ENCODE measurements around the gene MICOS13. TPM values are rescaled to one million over a fixed set of nuclear protein-coding genes. Genes with fewer than 3 reads are reported as not detected.
"Not testable (repeated sequence)": the region's sequence is repeated elsewhere in the genome, so short reads cannot be mapped to it uniquely, and the experiment has no call there.

The MICOS13 gene, protein sequence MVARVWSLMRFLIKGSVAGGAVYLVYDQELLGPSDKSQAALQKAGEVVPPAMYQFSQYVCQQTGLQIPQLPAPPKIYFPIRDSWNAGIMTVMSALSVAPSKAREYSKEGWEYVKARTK
- 18.8 TPM for total RNA-seq (ENCODE audit: insufficient read depth, low replicate concordance)

DNA sequence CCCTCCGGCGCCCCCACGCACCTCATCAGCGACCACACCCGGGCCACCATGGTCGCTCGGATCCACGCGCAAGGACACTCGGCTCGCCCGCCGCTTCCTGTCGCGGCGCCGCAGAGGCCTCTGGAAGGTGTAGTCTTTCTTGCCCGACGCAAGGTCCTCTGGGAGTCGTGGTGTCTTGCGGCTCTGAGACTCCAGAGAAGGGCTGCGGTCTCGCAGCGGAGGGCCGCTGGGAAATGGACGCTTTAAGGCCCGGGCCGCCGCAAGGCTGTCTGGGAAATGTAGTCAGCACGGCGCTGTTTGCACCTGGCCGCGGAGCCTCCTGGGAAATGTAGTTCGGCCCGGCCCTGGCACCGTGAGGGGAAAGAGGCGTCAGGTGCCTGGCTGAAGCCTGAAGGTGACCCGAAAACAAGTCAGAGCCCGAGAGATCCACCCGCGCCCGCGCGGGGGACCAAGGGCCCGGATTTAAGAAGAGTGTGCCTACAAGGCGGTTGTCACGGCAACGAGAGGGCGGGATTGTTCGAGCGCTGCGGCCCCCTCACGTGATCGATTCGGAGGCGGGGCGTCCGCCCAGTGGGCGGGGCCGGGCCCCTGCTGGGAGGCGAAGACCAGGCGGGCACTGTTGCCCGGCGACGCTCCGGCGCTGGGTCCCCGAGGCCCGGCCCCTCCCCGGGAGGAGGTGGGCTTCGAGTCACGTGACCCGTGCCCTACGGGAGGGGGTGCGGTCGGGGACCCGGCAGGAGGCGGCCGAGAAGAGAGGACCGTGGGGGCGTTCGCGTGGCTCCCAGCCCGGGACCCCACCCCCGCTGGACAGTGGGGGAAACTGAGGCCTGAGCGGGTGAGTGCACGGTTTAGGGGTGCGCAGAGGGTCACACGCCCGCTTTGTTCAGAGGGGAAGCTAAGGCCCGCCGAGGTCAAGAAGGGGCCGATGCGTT lies at the start of gene MICOS13, which contains the start of gene HSD11B1L:
MICOS13 (minus strand) TSS at position 80 of the 932 bp plus-strand sequence; CDS start at position 50, 30 bp downstream.
HSD11B1L (plus strand) TSS at position 591 of the 932 bp plus-strand sequence. CDS start 3,806 bp downstream, outside the sequence.
- peak; percentile 100 for DNase-seq (ENCODE audit: low spot score)

DNA sequence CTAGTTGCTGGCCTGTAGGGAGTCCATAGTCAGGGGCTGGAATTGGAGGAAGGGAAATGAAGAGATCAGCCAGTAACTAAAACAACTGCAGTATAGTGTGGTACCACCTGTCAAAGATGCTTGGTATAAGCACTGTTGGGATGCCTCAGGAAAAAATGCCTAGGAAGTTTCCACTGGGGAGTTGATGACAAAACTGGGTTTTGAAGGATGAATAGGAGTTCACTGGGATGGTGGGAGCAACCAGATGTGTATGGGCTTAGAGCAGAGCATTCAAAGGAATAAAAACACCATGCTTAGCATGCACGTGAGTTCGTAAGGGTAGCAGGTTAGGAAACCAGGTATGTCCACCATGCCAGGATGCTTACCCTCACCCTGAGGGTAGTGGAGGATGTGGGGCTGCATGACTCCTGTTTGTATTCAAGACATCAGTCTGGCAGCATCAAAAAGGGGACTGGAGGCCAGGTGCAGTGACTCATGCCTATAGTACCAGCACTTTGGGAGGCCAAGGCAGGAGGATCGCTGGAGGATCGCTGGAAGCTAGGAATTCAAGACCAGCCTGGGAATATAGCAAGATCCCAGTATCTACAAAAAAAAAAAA lies 47.2 kb upstream of the MICOS13 start:
- DNase-seq (ENCODE audit: low spot score): no peak

DNA sequence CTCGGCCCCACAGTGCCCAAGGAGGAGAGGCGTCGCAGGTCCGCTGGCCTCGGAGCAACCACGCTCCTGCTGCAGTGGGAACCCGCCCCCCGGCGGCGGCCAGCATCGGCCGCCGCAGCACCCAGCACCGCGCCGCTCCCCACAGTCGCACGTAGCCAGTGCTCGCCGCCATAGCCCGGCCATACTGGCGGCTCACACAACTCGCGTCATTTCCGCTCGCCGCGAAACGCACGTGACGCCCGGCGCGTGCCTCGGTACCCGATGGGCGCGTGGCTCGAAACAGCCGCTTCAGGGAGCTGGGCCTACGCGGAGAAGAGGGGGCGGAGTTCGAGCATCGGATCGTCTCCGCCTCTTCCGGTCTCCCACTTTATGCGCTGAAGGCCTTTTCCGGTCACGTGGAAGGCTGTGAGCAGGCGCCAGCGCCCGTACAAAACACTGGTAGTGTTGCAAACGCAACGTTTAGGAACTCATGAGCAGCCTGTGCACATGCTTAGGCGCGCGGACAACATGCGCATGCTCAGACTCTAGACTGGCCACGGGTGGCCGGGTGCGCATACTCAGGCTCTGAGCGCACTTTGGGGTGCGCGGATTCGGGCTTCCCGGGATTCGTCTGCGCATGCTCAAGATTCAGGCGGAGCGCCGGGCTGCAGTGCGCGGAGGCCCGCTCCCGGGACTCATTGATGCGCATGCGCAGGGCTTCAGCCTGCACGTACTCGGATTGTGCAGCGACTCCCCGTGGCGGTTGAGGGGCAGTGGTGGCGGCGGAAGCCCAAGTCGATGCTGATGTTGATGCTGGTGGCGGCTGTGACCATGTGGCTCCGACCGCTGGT lies 39.9 kb upstream of the MICOS13 start, which contains the start of the genes CATSPERD and LONP1:
CATSPERD (plus strand) TSS at position 677 of the 830 bp plus-strand sequence; CDS start at position 778, 101 bp downstream.
LONP1 (minus strand) TSS at position 186 of the 830 bp plus-strand sequence; CDS start at position 172, 14 bp downstream.
- DNase-seq (ENCODE audit: low spot score): peak; percentile 100

DNA sequence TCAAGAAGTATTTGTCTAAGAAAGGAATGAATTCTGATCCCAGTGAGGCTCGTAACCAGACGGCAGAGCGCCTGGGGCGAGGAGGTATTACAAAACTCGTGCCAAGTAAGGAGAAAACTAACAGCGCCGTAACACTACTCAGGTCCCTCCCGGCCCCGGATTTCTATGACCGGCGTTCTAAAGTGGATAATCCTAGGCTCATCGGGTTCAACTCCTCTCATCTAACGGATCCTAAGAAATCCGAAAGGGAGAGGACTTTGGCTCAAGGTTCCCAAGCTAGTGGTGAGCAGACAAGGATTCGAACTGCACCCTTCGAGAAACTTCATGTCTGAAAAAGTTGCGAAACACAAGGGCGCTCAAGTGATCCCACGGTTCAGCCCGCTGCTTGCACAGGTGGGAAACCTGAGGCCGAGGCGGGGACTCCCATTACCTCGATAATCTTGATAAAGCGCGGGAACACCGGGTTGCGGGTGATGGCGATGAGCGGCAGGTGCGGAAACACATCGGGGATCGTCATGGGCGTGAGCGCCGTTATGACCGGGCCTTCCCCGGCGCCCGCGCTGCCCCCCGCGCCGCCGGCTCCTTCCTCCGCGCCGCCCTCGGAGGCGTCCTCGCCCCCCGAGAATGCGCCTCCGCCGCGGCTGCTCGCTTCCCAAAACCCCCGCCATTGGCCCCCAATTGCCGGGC lies 39.1 kb upstream of the MICOS13 start:
- DNase-seq (ENCODE audit: low spot score): peak; percentile 19

DNA sequence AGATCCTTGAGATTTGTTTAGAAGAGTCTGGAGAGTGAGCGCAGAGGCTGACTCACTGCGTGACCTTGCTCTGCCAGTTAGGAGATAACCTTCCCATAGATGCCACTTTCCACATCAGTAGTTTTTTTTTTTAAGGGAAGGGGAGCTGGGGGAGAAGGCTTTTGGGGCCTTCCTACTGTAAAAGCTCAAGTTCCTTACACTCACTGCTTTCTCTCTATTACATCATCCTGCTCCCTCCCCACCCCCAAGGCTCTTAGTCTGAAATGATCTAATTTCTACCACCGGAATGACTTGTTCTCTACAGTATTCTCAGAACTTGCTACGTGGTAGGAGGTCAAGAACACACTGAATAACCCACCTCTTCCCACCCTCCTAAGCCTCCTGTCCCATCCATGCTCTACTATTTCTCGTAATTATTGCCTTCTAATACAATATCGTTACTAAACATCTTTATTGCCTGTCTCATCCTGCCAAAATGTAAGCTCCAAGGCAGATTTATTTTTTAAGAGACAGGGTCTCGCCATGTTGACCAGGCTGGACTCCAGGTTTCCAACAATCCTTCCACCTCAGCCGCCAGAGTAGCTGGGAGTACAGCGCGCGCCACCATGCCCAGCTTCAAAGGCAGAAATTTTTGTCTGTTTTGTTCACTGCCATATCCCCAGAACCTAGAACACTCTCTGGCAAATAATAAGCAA lies 38.4 kb upstream of the MICOS13 start:
- peak; percentile 24 for DNase-seq (ENCODE audit: low spot score)

DNA sequence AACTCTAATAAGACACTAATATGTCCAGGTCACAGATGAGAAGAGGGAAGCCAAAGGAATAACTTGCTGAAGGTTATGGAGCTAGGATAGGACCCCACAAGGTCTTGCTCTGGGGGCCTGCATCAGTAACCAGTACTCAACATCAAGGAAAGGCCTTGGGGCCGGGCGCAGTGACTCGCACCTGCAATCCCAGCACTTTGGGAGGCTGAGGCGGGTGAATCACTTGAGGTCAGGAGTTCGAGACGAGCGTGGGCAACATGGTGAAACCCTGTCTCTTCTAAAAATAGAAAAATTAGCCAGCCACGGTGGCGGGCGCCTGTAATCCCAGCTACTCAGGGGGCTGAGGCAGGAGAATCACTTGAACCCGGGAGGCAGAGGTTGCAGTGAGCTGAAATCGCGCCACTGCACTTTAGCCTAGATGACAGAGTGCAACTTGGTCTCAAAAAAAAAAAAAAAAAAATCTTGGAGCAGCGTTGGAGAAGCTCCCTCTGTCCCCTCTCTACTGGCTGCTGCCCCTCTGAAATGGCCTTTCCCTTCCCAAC lies 37.8 kb upstream of the MICOS13 start:
- DNase-seq (ENCODE audit: low spot score): no peak

DNA sequence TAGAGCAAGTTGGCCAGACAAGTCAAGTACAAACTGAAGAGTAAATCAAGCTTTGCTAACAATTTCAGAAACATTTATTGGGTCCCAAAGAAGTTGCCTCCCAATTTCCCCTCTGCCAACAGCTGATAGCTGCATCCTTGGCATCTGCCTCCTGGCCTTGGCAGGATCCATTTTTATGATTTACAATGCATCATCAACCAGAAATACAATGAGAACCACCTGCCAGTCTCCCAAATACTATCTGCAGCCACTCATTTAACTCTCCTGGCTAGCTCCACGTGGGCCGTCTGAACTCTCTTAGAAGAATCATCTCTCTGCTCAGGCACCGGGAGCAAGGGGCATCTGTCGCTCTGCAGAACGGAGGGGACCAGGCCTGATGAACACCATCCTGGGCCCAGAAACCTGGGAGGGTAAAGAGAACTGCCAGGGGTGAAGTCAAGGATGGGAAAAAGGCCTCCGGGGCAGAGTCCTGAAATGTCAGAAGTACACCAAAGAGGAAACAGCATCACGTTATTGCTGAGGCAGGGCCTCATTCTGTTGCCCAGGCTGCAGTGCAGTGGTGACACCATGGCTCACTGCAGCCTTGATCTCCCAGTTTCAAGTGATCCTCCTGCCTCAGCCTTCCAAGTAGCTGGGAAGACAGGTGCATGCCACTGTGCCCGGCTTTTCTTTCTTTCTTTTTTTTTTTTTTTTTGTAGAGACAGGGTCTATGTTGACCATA lies 37.1 kb upstream of the MICOS13 start:
- DNase-seq (ENCODE audit: low spot score): no peak

DNA sequence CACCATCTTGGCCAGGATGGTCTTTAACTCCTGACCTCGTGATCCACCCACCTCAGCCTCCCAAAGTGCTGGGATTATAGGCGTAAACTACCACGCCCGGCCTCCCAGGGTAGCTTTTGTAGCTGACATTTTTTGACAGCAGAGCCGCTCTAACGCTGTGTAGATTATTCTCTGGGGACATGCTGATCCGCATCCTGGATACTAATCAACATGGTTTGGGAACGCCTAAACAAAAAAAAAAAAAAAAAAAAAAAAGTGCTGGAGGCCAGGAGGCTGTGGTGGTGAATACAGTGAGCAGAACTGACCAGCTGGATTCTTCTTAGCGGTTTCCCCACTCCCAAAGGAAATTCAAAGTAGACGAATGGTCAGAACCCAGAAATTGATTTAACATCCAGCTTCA lies 34.5 kb upstream of the MICOS13 start:
- no peak for DNase-seq (ENCODE audit: low spot score)

DNA sequence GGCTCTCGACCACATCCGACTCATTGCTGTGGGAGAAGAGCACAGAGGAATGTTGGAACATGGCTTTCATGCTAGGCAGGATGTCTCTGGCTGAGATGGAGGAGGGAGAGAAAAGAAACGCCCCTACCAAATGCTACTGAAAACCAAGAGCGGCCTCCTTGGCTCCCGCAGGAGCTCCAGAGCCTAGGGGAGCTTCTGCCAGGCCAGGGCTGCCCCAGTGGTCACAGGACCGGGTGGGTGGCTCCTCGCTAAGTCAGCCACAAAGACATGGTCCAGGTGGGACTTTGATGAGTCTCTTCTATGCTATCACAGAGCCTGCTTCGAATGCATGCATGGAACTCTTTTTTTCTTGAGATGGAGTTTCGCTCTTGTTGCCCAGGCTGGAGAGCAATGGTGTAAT lies 32.9 kb upstream of the MICOS13 start:
- no peak for DNase-seq (ENCODE audit: low spot score)

DNA sequence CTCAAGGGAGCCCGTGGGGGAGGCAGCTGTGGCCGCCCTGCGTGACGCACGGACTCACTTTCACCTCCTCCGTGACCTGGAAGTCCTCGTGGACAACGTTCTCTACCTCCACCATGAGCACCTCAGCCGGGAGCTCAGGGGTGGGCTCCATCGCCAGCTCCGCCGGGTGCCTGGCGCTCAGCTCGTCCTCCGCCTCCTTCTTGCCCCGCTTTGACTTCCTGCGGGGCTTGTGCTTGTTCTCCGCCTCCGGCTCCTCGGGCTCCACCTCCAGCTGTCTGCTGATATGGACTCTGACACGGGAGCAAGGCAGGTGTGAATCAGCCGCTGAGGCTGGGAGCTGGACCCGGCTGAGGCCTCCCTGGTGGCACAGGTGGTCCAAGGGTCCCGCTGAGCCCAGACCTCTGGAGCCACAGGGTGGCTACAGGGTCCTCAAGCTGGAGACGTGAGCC lies 31.4 kb upstream of the MICOS13 start:
- no peak for DNase-seq (ENCODE audit: low spot score)

DNA sequence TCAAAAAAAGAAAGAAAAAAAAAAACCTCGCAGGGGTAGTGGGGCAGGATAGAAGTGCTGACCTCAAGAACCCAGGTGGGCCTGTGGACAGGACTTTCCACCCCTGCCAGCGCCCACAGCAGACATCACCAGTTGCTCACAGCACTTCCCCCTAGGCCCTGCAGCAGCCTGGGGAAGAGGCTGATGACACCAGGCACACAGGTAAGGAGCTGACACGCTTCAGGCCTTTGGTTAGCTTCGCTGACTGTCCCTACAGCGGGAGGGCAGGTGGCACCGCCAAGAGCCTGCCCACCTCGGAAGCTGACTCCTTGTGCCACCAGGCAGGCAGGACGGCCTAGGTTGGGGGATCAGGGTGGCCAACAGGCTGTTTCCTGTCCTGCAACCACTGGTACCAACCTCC lies 30.7 kb upstream of the MICOS13 start:
- DNase-seq (ENCODE audit: low spot score): no peak

DNA sequence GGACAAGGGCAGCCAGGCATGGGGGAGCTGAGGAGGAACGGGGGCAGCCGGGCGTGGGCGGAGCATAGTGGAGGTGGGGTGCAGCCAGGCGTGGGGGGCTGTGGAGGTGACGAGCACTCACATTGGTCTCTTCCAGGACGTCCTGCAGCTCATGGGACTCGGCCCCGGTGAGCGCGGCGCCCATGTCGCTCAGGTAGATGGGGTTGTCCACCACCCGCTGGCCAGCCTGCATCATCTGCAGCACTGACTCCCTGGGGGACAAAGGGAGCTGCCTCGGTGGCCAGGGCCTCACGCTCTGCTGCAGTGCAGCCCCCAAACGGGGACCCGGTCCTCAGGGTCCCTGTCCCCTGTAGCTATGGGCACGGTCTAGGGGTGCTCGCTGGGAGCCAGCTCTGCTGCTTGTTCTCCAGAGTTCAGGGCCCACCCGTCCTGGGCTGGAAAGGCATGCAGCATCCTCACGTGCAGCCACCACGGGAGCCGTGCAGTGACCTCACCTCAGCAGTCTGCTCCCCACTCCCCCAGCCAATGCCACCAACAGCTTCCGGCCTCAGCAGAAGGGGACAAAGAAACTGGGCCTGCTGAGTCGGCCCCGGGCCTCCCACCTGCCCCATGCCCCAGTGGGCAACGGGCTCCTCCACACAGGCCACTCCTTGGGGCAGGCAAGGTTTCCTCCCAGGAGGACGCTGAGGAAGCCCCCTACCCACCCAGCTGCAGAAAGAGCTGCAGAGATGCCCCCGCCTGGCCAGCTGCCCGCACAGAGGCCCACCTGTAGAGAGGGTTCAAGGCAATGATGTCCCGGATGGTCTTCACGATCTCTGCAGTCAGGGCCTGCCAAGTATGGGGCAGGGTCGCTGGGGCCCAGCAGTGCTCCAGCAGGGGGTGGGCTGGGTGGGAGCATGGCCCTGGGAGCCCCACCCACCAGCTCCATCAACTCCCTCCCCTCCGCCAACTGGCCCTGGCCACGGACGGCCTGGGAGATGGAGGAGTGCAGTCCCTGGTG lies 27.6 kb upstream of the MICOS13 start:
- no peak for DNase-seq (ENCODE audit: low spot score)

DNA sequence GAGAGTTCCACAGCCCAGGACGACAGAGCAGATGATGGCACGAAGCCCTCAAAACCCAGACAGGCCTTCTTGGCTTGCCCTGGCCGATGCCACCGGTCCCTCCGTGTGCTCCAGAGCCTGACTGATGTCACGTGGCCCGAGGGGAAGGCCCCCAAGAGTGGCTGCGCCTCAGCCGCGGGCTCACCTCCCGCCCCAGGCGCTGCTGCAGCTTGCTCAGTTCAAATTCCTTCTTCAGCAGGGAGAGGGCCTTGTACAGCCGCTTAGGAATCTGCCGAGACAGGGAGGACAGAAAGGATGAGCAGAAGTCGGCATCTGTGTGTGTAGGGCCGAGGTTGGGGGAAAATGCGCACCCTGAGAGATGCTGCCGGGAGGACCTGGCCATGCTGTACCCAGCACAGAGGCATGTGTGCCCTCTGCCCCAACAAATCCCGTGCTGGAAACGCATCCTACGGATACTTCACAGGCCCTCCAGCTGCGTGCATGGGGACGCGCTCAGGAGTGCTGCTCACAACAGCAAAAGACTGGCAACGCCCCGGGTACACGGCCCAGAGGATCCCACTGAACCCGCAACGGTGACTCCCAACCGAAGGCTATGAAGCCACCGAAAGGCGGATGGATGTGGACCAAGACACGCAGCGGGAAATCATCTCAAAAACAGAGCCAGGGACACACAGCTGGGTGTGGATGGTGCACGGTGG lies 26.7 kb upstream of the MICOS13 start:
- no peak for DNase-seq (ENCODE audit: low spot score)

DNA sequence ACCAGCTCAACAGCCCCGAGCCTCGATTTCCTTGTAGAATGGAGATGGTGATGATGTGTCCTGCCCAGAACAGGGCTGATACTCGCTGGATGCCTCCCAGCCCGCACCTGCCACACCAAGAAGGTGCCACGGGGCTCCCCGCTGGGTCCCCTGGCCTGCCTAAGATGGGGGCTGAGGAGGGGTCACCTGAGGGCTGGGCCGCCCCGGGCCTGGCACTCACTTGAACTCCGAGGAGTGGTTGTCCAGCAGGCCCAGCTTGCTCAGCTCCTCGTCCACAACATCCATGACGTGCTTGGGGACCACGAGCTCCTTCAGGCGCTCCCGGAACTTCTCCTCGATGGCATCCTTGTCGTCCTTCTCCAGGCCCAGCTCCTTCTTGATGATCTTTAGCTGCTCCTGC lies 25.2 kb upstream of the MICOS13 start:
- no peak for DNase-seq (ENCODE audit: low spot score)

DNA sequence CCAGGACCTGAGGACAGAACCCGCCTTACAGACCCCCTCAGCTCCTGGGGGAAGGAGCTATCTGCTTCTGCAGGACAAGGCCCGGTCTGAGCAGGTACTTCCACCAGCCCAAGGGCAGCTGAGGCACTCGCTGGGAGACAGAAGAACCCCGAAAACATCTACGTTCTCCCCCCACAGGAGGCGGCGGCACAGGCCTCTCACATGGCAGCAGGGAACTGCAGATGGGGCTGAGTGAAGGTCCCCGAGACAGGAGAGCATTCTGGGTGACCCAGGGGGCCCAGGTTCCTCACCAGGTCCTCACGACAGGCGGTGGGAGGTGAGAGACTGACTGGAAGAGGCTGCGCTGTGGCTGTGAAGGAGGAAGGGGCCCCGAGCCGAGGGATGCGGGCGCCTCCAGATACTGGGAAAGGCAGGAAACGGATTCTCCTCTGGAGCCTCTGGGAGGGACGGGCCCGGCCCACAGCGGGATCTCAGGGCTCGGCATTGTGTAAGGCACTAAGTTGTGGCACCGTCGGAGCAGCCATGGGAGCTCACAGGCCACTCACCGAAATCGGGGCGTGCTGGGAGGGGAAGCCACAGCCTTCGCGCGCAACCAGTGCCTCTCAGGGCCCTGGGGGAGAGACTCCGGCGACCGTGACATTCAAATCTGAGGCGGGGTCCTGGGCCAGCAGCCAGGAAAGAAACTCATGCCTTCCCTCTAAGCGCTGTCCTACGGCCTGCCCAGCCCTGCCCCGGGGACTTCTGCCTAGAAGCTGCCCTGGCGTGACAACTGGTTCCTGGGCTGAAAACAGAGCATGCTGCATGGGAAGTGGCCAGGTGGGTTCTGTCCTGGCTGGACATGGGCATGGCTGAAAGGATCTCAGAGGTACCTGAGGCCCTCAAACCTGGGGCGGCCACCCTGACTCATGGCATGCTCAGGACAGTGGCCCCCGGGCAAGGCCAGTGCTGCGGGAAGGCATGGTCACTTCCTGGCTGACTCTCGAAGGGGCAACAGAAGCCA lies 23.8 kb upstream of the MICOS13 start:
- DNase-seq (ENCODE audit: low spot score): no peak

DNA sequence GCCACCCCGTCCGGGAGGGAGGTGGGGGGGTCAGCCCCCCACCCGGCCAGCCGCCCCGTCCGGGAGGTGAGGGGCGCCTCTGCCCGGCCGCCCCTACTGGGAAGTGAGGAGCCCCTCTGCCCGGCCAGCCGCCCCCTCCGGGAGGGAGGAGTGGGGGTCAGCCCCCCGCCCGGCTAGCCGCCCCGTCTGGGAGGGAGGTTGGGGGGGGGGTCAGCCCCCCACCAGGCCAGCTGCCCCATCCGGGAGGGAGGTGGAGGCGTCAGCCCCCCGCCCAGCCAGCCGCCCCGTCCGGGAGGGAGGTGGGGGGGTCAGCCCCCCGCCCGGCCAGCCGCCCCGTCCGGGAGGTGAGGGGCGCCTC lies 21.7 kb upstream of the MICOS13 start:
- DNase-seq (ENCODE audit: low spot score): not testable (repeated sequence)
